ENCODE results near the gene DCC. TPM values are rescaled to one million over a fixed set of nuclear protein-coding genes. Genes with fewer than 3 reads are reported as not detected.

Gene DCC
- total and polyA plus RNA-seq, 2 experiments from 2014 or later, result 0.27 to 0.38 TPM

DNA sequence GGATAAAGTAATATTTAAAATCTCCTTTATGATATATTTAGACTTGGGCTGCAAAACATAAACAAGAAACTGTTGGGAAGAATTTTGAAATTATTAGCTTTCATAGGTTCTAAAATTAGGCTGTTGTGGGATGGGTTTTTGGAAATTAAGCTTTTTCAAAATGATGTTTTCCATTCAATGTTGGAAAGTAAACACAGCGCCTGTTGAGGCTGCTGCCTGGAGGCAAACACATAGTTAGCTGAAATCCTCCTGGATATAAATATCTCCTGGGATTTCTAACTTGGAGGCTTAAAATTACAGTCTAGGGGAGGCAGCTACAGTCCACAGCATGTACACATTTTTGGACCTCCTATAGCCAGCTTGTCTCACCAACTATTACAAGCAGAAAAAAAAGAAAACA, 197.3 kb downstream of the DCC start:
- Histone ChIP-seq H3K4me1 (ENCODE audit: low read depth) (peaks cover 4% of the 10 kb centered on the region), H3K36me3 (no peaks in the 10 kb centered on the region), H3K27me3 (no peaks in the 10 kb centered on the region), H3K27ac (no peak overlapping the region), H3K9me3 (ENCODE audit: low read depth) (no peaks in the 10 kb centered on the region), H3K4me3 (no peak overlapping the region)
- DNase-seq (ENCODE audit: low read depth in 1 of 2, low spot score in 1 of 2), result no peak
- TF ChIP-seq, protein P1, sequence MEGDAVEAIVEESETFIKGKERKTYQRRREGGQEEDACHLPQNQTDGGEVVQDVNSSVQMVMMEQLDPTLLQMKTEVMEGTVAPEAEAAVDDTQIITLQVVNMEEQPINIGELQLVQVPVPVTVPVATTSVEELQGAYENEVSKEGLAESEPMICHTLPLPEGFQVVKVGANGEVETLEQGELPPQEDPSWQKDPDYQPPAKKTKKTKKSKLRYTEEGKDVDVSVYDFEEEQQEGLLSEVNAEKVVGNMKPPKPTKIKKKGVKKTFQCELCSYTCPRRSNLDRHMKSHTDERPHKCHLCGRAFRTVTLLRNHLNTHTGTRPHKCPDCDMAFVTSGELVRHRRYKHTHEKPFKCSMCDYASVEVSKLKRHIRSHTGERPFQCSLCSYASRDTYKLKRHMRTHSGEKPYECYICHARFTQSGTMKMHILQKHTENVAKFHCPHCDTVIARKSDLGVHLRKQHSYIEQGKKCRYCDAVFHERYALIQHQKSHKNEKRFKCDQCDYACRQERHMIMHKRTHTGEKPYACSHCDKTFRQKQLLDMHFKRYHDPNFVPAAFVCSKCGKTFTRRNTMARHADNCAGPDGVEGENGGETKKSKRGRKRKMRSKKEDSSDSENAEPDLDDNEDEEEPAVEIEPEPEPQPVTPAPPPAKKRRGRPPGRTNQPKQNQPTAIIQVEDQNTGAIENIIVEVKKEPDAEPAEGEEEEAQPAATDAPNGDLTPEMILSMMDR (IDR thresholded peaks at IDR 0.05; ENCODE audit: low read depth, low read length), result no peak

DNA sequence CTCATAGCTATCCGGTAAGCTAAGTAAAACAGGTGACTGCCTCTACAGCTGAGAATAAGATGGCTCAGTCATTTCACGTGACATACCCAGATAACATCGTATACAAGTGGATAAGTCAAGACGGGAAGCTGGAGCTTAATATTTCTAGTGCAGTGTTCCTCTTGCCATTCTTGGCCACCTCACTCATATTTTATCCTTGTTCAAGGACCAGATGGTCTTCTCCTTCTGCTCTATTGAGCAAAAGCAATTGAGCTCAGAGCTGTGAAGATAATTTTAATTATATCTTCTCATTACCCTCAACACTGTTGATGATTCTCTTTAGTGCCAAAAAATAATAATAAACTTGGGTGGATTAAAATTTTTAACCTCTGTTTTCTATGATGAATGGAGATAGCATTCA, 201.1 kb downstream of the DCC start:
- TF ChIP-seq, protein P1 (IDR thresholded peaks at IDR 0.05; ENCODE audit: low read depth, low read length), result no peak
- no peaks in the 10 kb centered on the region for H3K27me3 ChIP-seq
- no peak for DNase-seq (ENCODE audit: low read depth in 1 of 2, low spot score in 1 of 2)
- H3K36me3 ChIP-seq, result no peaks in the 10 kb centered on the region
- H3K9me3 ChIP-seq (ENCODE audit: low read depth), result no peaks in the 10 kb centered on the region
- H3K4me3 ChIP-seq, result no peak overlapping the region
- H3K4me1 ChIP-seq (ENCODE audit: low read depth), result peaks cover 4% of the 10 kb centered on the region
- no peak overlapping the region for H3K27ac ChIP-seq

GRCh38 chr18:52544086-52544485, 204.1 kb downstream of the DCC start:
- no peaks in the 10 kb centered on the region for H3K9me3 ChIP-seq (ENCODE audit: low read depth)
- no peaks in the 10 kb centered on the region for H3K36me3 ChIP-seq
- H3K27me3 ChIP-seq, result no peaks in the 10 kb centered on the region
- DNase-seq (ENCODE audit: low read depth in 1 of 2, low spot score in 1 of 2), result no peak
- no peak overlapping the region for H3K27ac ChIP-seq
- H3K4me3 ChIP-seq, result no peak overlapping the region
- no peaks in the 10 kb centered on the region for H3K4me1 ChIP-seq (ENCODE audit: low read depth)
- TF ChIP-seq, protein P1 (IDR thresholded peaks at IDR 0.05; ENCODE audit: low read depth, low read length), result no peak

- DNase-seq (ENCODE audit: low read depth in 1 of 2, low spot score in 1 of 2), result no peak
- TF ChIP-seq, protein P1 (IDR thresholded peaks at IDR 0.05; ENCODE audit: low read depth, low read length), result no peak
- no peak overlapping the region for H3K4me3 ChIP-seq
- H3K9me3 ChIP-seq (ENCODE audit: low read depth), result no peaks in the 10 kb centered on the region
- H3K36me3 ChIP-seq, result no peaks in the 10 kb centered on the region
- no peak overlapping the region for H3K27ac ChIP-seq
- H3K27me3 ChIP-seq, result no peaks in the 10 kb centered on the region
- H3K4me1 ChIP-seq (ENCODE audit: low read depth), result no peaks in the 10 kb centered on the region
These were observed 206.8 kb downstream of the DCC start for GRCh38 chr18:52546686-52547346.

GRCh38 chr18:52553441-52553840, 213.4 kb downstream of the DCC start:
- Histone ChIP-seq H3K4me1 (ENCODE audit: low read depth) (no peaks in the 10 kb centered on the region), H3K9me3 (ENCODE audit: low read depth) (no peaks in the 10 kb centered on the region), H3K27me3 (peaks cover 3% of the 10 kb centered on the region), H3K4me3 (no peak overlapping the region), H3K27ac (no peak overlapping the region), H3K36me3 (no peaks in the 10 kb centered on the region)
- no peak for DNase-seq (ENCODE audit: low read depth in 1 of 2, low spot score in 1 of 2)
- TF ChIP-seq, protein P1 (IDR thresholded peaks at IDR 0.05; ENCODE audit: low read depth, low read length), result no peak
